GM23338 (cell line): ENCODE results near the gene PSPN.

Source experiments
- CREB1 ChIP-seq: fragments of 250-450 bp; sonication (Bioruptor Pico); IDR thresholded peaks from 2 replicates; pipeline ENCODE4 v1.5.0; 2020; ENCODE audit warnings: low read depth, mild to moderate bottlenecking, moderate library complexity
- CTCF ChIP-seq, 2 experiments: fragments of 200-600 bp in 1 of 2; sonication (generic) in 1 of 2; conservative IDR thresholded peaks; 2 replicates each; pipeline versions ENCODE4 v1.5.1 to v1.6.1; 2016 to 2017; ENCODE audit warnings: antibody characterized with exemption in 2 of 2, low read depth in 2 of 2, mild to moderate bottlenecking in 2 of 2, moderate library complexity in 1 of 2
- ETS1 ChIP-seq: IDR thresholded peaks from 2 replicates; pipeline ENCODE4 v1.6.1; 2016; ENCODE audit warnings: antibody characterized with exemption
- EZH2 ChIP-seq: fragments of 200-600 bp; sonication (generic); IDR thresholded peaks from one replicate; pipeline ENCODE4 v1.8.0; 2017; ENCODE audit warnings: antibody characterized with exemption, mild to moderate bottlenecking, low read depth; ENCODE audit not compliant: unreplicated experiment
- EZH2phosphoT487 ChIP-seq: fragments of 200-600 bp; sonication (generic); IDR thresholded peaks from one replicate; pipeline ENCODE4 v1.8.1; 2018; ENCODE audit warnings: antibody characterized with exemption; ENCODE audit not compliant: unreplicated experiment
- JUNB ChIP-seq: IDR thresholded peaks from one replicate; pipeline ENCODE4 v1.6.1; 2016; ENCODE audit warnings: antibody characterized with exemption; ENCODE audit not compliant: unreplicated experiment
- POLR2AphosphoS5 ChIP-seq: IDR thresholded peaks from 2 replicates; pipeline ENCODE4 v1.6.1; 2016; ENCODE audit warnings: antibody characterized with exemption, low read depth
- REST ChIP-seq: IDR thresholded peaks from one replicate; pipeline ENCODE4 v1.6.1; 2018; ENCODE audit warnings: antibody characterized with exemption; ENCODE audit not compliant: unreplicated experiment
- ZNF114 ChIP-seq: fragments of 250-450 bp; sonication (Bioruptor Pico); IDR thresholded peaks from 2 replicates; pipeline ENCODE4 v1.5.0; 2020; ENCODE audit warnings: mild to moderate bottlenecking, moderate library complexity

- no peak for TF ChIP-seq ETS1
- no peak for TF ChIP-seq CTCF (conservative IDR thresholded peaks at IDR 0.05; ENCODE audit: low read depth in 2 of 2)
- TF ChIP-seq EZH2, result no peak
- no peak for TF ChIP-seq ZNF114 (CRISPR knock-in tag)
- TF ChIP-seq REST, result no peak
- TF ChIP-seq EZH2phosphoT487, result no peak
- TF ChIP-seq POLR2AphosphoS5, result no peak
- no peak for TF ChIP-seq JUNB
- TF ChIP-seq CREB1 (CRISPR knock-in tag), result no peak
Measured at GRCh38 chr19:6421075-6422014, 45.6 kb upstream of the PSPN start.
